Kidney epithelial cell (primary cell): ENCODE measurements around the gene SPATA31D3. TPM values are rescaled to one million over a fixed set of nuclear protein-coding genes. Genes with fewer than 3 reads are reported as not detected.
"Not testable (repeated sequence)": the region's sequence is repeated elsewhere in the genome, so short reads cannot be mapped to it uniquely, and the experiment has no call there.

Source experiments
- DNase-seq: peaks from one replicate; pipeline ENCODE4 v3.0.0-alpha.2; 2010; ENCODE audit warnings: low read depth
- H3K27me3 ChIP-seq: 2 replicates; pipeline ENCODE4 v1.6.0; 2011; ENCODE audit warnings: low read length; ENCODE audit not compliant: control insufficient read depth, insufficient read depth
- H3K36me3 ChIP-seq: 2 replicates; pipeline ENCODE4 v1.5.1; 2011; ENCODE audit warnings: low read length; ENCODE audit not compliant: control insufficient read depth, insufficient read depth
- H3K4me3 ChIP-seq: 2 replicates; pipeline ENCODE4 v1.5.1; 2011; ENCODE audit warnings: low read depth, mild to moderate bottlenecking, control low read depth, low read length
- total RNA-seq: library from RNA; depleted of rRNA; stranded (reverse); fragments of >200 nt; gene quantifications from 2 replicates; pipeline ENCODE4 v1.2.3, GENCODE V29; 2015
- TF ChIP-seq, protein P1 (sequence below): IDR thresholded peaks from 2 replicates; pipeline ENCODE4 v1.5.1; 2011; ENCODE audit warnings: mild to moderate bottlenecking, moderate library complexity, low read length, control low read depth, inconsistent platforms; ENCODE audit not compliant: insufficient read depth, poor library complexity, severe bottlenecking

The SPATA31D3 gene
- total RNA-seq, 1 donor from 2014 or later = not detected

DNA sequence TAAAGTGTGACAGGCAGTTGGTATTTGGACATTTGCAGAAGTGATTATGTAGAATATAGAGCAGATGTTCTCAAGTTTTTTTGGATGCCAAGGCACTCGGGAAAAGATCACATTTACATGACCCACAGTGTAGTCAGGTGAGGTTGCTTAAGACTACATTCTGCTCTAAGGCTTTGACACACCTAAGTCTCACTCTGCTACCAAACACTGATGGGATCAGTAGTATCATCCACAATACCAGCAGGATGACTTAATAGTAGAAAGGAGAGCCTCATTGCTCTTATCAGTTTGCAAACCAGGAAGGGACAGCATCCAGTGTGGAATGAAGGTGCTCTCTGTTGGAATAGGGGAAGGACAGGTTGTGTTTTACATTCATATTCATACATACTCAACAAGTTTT, 42.8 kb downstream of the SPATA31D3 start:
- Histone ChIP-seq H3K27me3 (no peaks in the 10 kb centered on the region), H3K4me3 (no peak overlapping the region), H3K36me3 (no peaks in the 10 kb centered on the region)
- DNase-seq = no peak
- TF ChIP-seq, protein P1, sequence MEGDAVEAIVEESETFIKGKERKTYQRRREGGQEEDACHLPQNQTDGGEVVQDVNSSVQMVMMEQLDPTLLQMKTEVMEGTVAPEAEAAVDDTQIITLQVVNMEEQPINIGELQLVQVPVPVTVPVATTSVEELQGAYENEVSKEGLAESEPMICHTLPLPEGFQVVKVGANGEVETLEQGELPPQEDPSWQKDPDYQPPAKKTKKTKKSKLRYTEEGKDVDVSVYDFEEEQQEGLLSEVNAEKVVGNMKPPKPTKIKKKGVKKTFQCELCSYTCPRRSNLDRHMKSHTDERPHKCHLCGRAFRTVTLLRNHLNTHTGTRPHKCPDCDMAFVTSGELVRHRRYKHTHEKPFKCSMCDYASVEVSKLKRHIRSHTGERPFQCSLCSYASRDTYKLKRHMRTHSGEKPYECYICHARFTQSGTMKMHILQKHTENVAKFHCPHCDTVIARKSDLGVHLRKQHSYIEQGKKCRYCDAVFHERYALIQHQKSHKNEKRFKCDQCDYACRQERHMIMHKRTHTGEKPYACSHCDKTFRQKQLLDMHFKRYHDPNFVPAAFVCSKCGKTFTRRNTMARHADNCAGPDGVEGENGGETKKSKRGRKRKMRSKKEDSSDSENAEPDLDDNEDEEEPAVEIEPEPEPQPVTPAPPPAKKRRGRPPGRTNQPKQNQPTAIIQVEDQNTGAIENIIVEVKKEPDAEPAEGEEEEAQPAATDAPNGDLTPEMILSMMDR = no peak

DNA sequence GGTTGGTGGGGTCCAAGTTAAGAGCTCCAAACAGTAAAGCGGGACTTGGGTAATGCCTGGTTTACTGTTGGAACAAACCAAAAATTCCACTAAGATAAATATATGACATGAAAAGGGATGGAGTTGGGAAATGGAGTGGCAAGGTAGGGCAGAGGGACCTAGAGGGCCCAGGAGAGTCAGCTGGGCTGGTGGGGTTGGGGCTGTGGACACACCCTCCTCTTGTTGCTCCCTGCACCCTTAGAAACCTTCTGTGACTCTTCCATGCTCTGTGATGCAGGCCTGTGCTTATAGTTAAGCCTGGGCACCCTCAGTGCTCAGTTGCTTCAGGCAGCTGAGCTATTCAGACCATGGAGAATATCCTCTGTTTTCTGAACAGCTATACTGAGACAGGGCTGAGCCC, 45.2 kb downstream of the SPATA31D3 start, which contains the start of gene SPATA31D1:
Gene SPATA31D1 (plus strand): TSS at position 301 of the 400 bp plus-strand sequence. CDS start 47 bp downstream, at position 348.
- H3K36me3 ChIP-seq, H3K4me3 ChIP-seq, H3K27me3 ChIP-seq, DNase-seq: not testable (repeated sequence)

DNA sequence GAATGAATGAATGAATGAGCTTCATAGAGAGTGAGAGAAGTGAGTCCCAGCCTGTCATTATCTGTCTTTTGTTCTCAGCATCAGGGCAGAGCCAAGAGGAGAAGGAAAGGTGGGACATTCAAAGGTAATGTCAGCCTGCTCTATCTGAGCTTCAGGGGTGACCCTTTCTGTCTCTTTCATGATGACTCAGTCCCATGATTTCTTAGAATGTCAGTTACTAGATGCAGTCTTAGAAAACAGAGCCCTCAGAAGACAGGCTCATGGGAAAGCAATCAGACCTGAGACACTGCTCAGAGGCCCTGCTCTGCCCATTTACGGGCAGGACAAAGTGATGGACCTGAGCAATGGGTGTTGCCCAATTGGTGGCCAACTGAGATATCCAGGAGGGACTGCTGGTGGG, 46.4 kb downstream of the SPATA31D3 start:
- no peaks in the 10 kb centered on the region for H3K27me3 ChIP-seq
- no peak for DNase-seq
- no peak overlapping the region for H3K4me3 ChIP-seq
- TF ChIP-seq, protein P1 = no peak
- no peaks in the 10 kb centered on the region for H3K36me3 ChIP-seq

DNA sequence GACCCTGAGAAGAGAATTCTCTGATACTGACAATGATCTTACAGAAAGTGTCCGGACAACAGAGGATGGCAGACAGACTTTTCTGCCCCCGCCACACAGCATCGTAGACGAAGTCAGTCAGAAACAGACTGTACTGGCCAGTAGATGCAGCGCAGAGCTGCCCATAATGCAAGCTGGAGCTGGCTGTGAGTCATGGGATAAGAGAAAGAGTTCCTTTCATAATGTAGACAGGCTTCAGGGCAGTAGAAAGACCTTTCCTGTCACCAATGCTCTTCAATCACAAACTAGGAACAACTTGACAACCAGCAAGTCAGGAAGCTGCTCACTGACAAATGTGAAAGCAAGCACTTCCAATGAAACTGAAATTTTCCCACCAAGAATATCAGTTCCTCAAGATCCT, 50.4 kb downstream of the SPATA31D3 start:
- no peaks in the 10 kb centered on the region for H3K27me3 ChIP-seq
- H3K36me3 ChIP-seq = no peaks in the 10 kb centered on the region
- DNase-seq = no peak
- TF ChIP-seq, protein P1 = no peak
- H3K4me3 ChIP-seq = no peak overlapping the region

Other genes with a start within 250 kb of the SPATA31D3 start
- gene SPATA31D4, start 15.1 kb upstream of the SPATA31D3 start, total RNA-seq = not detected in 2 replicates
- gene SPATA31D1, start 45.3 kb downstream of the SPATA31D3 start, total RNA-seq = not detected in 2 replicates